Daoy (cell line): ENCODE results near the gene OR52J3. TPM values are rescaled to one million over a fixed set of nuclear protein-coding genes. Genes with fewer than 3 reads are reported as not detected.

Experiments
- DNase-seq: peaks from one replicate; pipeline ENCODE4 v3.0.0-alpha.2; 2015; ENCODE audit warnings: low read depth
- total RNA-seq: library from RNA; depleted of rRNA; stranded (reverse); fragments of >200 nt; shearing (Covaris generic); gene quantifications from 2 replicates; pipeline ENCODE4 v1.2.3, GENCODE V29; 2014; rRNA removed

Gene OR52J3
- total RNA-seq, 1 experiment from 2014 or later: not detected

- DNase-seq: peak; percentile 13
These were observed 46.7 kb downstream of the OR52J3 start for GRCh38 chr11:5092821-5093585.

- DNase-seq: no peak
These were observed 49.7 kb downstream of the OR52J3 start for GRCh38 chr11:5096011-5096410.

Other genes starting within 250 kb of the OR52J3 start
- gene OR52R1, start 242.1 kb upstream of the OR52J3 start, total RNA-seq: not detected in 2 replicates
- not detected in 2 replicates for gene OR51F2, start 225.2 kb upstream of the OR52J3 start, total RNA-seq
- not detected in 2 replicates for gene OR51S1, start 197.3 kb upstream of the OR52J3 start, total RNA-seq
- gene OR51T1, start 164.6 kb upstream of the OR52J3 start, total RNA-seq: not detected in 2 replicates
- not detected in 2 replicates for gene OR51A7, start 142.7 kb upstream of the OR52J3 start, total RNA-seq
- not detected in 2 replicates for gene OR51G2, start 127.2 kb upstream of the OR52J3 start, total RNA-seq
- gene OR51G1, start 122.2 kb upstream of the OR52J3 start, total RNA-seq: not detected in 2 replicates
- gene OR51A4, start 98.9 kb upstream of the OR52J3 start, total RNA-seq: not detected in 2 replicates
- gene OR51A2, start 90.8 kb upstream of the OR52J3 start, total RNA-seq: not detected in 2 replicates
- gene OR51L1, start 51.7 kb upstream of the OR52J3 start, total RNA-seq: not detected in 2 replicates
- not detected in 2 replicates for gene OR52E2, start 13.1 kb downstream of the OR52J3 start, total RNA-seq
- gene OR52E1, start 23.0 kb downstream of the OR52J3 start, total RNA-seq: not detected in 2 replicates
- not detected in 2 replicates for gene OR52A5, start 91.8 kb downstream of the OR52J3 start, total RNA-seq
- under 0.01 TPM in 1 of 2 replicates, not detected in the other for gene OR52A1, start 108.2 kb downstream of the OR52J3 start, total RNA-seq
- gene OR51V1, start 154.2 kb downstream of the OR52J3 start, total RNA-seq: not detected in 2 replicates
- not detected in 2 replicates for gene HBB, start 180.5 kb downstream of the OR52J3 start, total RNA-seq
- not detected in 2 replicates for gene HBD, start 188.0 kb downstream of the OR52J3 start, total RNA-seq
- not detected in 2 replicates for gene HBG1, start 203.3 kb downstream of the OR52J3 start, total RNA-seq
- not detected in 2 replicates for gene HBG2, start 208.3 kb downstream of the OR52J3 start, total RNA-seq
- 0.42 and 1.4 TPM in 2 replicates for gene HBE1, start 223.4 kb downstream of the OR52J3 start, total RNA-seq